NT2/D1 (cell line): ENCODE results near the gene WNK4.

Experiments used
- SUZ12 ChIP-seq: IDR thresholded peaks from 2 replicates; pipeline ENCODE4 v1.6.1; 2011; ENCODE audit not compliant: insufficient read length, insufficient read depth; ENCODE audit errors: extremely low read depth
- YY1 ChIP-seq: IDR thresholded peaks from 2 replicates; pipeline ENCODE4 v1.6.1; 2011; ENCODE audit not compliant: insufficient read length, insufficient read depth

- TF ChIP-seq SUZ12 (no peak), YY1 (no peak)
These were observed 22.9 kb downstream of the WNK4 start for GRCh38 chr17:42803074-42803883.
